ENCODE results near the gene C4orf50.

- TF ChIP-seq, protein P1, sequence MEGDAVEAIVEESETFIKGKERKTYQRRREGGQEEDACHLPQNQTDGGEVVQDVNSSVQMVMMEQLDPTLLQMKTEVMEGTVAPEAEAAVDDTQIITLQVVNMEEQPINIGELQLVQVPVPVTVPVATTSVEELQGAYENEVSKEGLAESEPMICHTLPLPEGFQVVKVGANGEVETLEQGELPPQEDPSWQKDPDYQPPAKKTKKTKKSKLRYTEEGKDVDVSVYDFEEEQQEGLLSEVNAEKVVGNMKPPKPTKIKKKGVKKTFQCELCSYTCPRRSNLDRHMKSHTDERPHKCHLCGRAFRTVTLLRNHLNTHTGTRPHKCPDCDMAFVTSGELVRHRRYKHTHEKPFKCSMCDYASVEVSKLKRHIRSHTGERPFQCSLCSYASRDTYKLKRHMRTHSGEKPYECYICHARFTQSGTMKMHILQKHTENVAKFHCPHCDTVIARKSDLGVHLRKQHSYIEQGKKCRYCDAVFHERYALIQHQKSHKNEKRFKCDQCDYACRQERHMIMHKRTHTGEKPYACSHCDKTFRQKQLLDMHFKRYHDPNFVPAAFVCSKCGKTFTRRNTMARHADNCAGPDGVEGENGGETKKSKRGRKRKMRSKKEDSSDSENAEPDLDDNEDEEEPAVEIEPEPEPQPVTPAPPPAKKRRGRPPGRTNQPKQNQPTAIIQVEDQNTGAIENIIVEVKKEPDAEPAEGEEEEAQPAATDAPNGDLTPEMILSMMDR (IDR thresholded peaks at IDR 0.05; ENCODE audit: borderline replicate concordance, extremely low read depth, low read length, poor library complexity, severe bottlenecking) = no peak
- TF ChIP-seq EZH2 (IDR thresholded peaks at IDR 0.05; ENCODE audit: borderline replicate concordance, low read depth, low read length, severe bottlenecking) = no peak
These were observed 27.6 kb downstream of the C4orf50 start for GRCh38 chr4:5990446-5991160.

Data from DND-41 (cell line).